Keratinocyte (primary cell): ENCODE results near the gene ZNF385A. TPM values are rescaled to one million over a fixed set of nuclear protein-coding genes. Genes with fewer than 3 reads are reported as not detected.

Experiments
- DNase-seq: peaks from one replicate; pipeline ENCODE4 v3.0.0-alpha.2; 2011; ENCODE audit warnings: low read depth, missing footprints, low spot score
- FAIRE-seq: peaks from 2 replicates; lab custom pipeline; 2011; peaks lifted over from hg19 to GRCh38; lab: Jason Lieb, UNC
- H2AFZ ChIP-seq: 2 replicates; pipeline ENCODE4 v1.6.0; 2012; ENCODE audit warnings: low read length, control low read depth, inconsistent platforms; ENCODE audit not compliant: control insufficient read depth
- H3K27ac ChIP-seq: 2 replicates; pipeline ENCODE4 v1.5.1; 2011; ENCODE audit warnings: low read length; ENCODE audit not compliant: control insufficient read depth, insufficient read depth
- H3K27me3 ChIP-seq: 3 replicates; pipeline ENCODE4 v1.6.0; 2011; ENCODE audit warnings: low read length; ENCODE audit not compliant: control insufficient read depth, insufficient read depth; ENCODE audit errors: extremely low read depth
- H3K36me3 ChIP-seq, 2 experiments: 2 replicates in 1 of 2; 3 replicates in 1 of 2; pipeline ENCODE4 v1.5.1; 2011; ENCODE audit warnings: low read length in 2 of 2, mild to moderate bottlenecking in 1 of 2; ENCODE audit not compliant: control insufficient read depth in 2 of 2, insufficient read depth in 2 of 2; ENCODE audit errors: extremely low read depth in 1 of 2
- H3K4me1 ChIP-seq: 3 replicates; pipeline ENCODE4 v1.5.1; 2011; ENCODE audit warnings: low read length; ENCODE audit not compliant: control insufficient read depth, insufficient read depth; ENCODE audit errors: extremely low read depth
- H3K4me2 ChIP-seq: 3 replicates; pipeline ENCODE4 v1.6.0; 2011; ENCODE audit warnings: low read depth, low read length; ENCODE audit not compliant: control insufficient read depth, insufficient read depth; ENCODE audit errors: extremely low read depth
- H3K4me3 ChIP-seq, 3 experiments: fragments of 200-600 bp in 1 of 3; sonication (generic) in 1 of 3; 2 replicates in 2 of 3; 3 replicates in 1 of 3; pipeline ENCODE4 v1.5.1; 2011 to 2016; ENCODE audit warnings: low read length in 3 of 3, mild to moderate bottlenecking in 3 of 3, control low read depth in 2 of 3, inconsistent platforms in 1 of 3, low read depth in 1 of 3, mixed read lengths in 1 of 3, mixed run types in 1 of 3, moderate library complexity in 1 of 3; ENCODE audit not compliant: control insufficient read depth in 2 of 3, insufficient read depth in 2 of 3; ENCODE audit errors: extremely low read depth in 1 of 3
- H3K79me2 ChIP-seq: 2 replicates; pipeline ENCODE4 v1.6.0; 2012; ENCODE audit warnings: low read length; ENCODE audit not compliant: control insufficient read depth, insufficient read depth
- H3K9ac ChIP-seq: 3 replicates; pipeline ENCODE4 v1.6.0; 2011; ENCODE audit warnings: low read length; ENCODE audit not compliant: control insufficient read depth, insufficient read depth; ENCODE audit errors: extremely low read depth
- H3K9me1 ChIP-seq: 3 replicates; pipeline ENCODE4 v1.6.0; 2011; ENCODE audit warnings: low read length; ENCODE audit not compliant: control insufficient read depth, insufficient read depth; ENCODE audit errors: extremely low read depth
- H3K9me3 ChIP-seq: 2 replicates; pipeline ENCODE4 v1.5.1; 2012; ENCODE audit warnings: low read depth, low read length; ENCODE audit not compliant: control insufficient read depth
- H4K20me1 ChIP-seq: 3 replicates; pipeline ENCODE4 v1.6.0; 2011; ENCODE audit warnings: low read length; ENCODE audit not compliant: control insufficient read depth, insufficient read depth; ENCODE audit errors: extremely low read depth
- EZH2 ChIP-seq: IDR thresholded peaks from one replicate; pipeline ENCODE4 v1.6.1; 2012; ENCODE audit warnings: inconsistent platforms, mild to moderate bottlenecking, low read length, moderate library complexity
- dilution Hi-C: fragments of 300-500 bp; cut with MboI; formaldehyde crosslinking; loops from one replicate; pipeline ENCODE4 v1.7.0; 2020; ENCODE audit warnings: low sequenced_read_pairs; ENCODE audit not compliant: extremely low pct_ligation_motif_present
- polyA plus RNA-seq, 5 experiments: library from polyadenylated mRNA; depleted of rRNA in 3 of 5; stranded (reverse) in 3 of 5; stranded (forward) in 1 of 5; unstranded in 1 of 5; fragments of >200 nt; gene quantifications; 1 replicate in 1 of 5; 2 replicates in 3 of 5; 3 replicates in 1 of 5; pipeline versions ENCODE4 v1.2.1 to v1.2.3, GENCODE V29; 2011 to 2012; ENCODE audit warnings: missing spikeins in 2 of 5, low read depth in 1 of 5, low replicate concordance in 1 of 5
- TF ChIP-seq, protein P1 (sequence below), 3 experiments: IDR thresholded peaks in 1 of 3; conservative IDR thresholded peaks in 1 of 3; optimal IDR thresholded peaks in 1 of 3; 2 replicates in 2 of 3; 3 replicates in 1 of 3; pipeline versions ENCODE3 to v1.5.1; 2011; ENCODE audit warnings: low read length in 3 of 3, mild to moderate bottlenecking in 3 of 3, moderate library complexity in 2 of 3, control low read depth in 1 of 3, inconsistent platforms in 1 of 3; ENCODE audit not compliant: insufficient read depth in 2 of 3; ENCODE audit errors: extremely low read depth in 1 of 3

The ZNF385A gene
- polyA plus RNA-seq, 1 donor (not counting 4 experiments of a cell fraction or from before 2014, with no cell fraction given): 11.4 TPM

DNA sequence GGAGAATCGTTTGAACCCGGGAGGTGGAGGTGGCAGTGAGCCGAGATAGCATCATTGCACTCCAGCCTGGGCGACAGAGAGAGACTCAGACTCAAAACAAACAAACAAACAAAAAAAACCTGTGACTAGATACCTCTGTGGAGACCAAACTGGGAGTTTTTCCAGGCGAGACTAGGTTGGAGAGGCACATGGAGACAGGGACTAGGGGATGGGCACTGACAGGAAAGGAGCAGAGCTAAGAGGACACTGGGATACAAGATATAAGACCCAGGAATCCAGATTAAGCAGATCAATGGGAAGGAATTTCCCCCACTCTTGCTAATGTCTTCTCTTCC is 39.2 kb upstream of the ZNF385A start:
- H3K36me3 ChIP-seq: no peaks in the 10 kb centered on the region
- H3K4me3 ChIP-seq: no peak overlapping the region
- no peak overlapping the region for H3K4me2 ChIP-seq
- H3K9me1 ChIP-seq: no peaks in the 10 kb centered on the region
- no peaks in the 10 kb centered on the region for H3K9me3 ChIP-seq
- H3K9ac ChIP-seq: peak overlapping the region; percentile 13
- H3K27ac ChIP-seq: peak overlapping the region; percentile 59
- no peaks in the 10 kb centered on the region for H3K27me3 ChIP-seq
- DNase-seq (no peak), FAIRE-seq (no peak)
- no peaks in the 10 kb centered on the region for H4K20me1 ChIP-seq
- H3K79me2 ChIP-seq: peaks cover 7% of the 10 kb centered on the region
- H2AFZ ChIP-seq: no peak overlapping the region
- dilution Hi-C loops: no loop called here
- H3K4me1 ChIP-seq: peaks cover 51% of the 10 kb centered on the region
- TF ChIP-seq, protein P1, sequence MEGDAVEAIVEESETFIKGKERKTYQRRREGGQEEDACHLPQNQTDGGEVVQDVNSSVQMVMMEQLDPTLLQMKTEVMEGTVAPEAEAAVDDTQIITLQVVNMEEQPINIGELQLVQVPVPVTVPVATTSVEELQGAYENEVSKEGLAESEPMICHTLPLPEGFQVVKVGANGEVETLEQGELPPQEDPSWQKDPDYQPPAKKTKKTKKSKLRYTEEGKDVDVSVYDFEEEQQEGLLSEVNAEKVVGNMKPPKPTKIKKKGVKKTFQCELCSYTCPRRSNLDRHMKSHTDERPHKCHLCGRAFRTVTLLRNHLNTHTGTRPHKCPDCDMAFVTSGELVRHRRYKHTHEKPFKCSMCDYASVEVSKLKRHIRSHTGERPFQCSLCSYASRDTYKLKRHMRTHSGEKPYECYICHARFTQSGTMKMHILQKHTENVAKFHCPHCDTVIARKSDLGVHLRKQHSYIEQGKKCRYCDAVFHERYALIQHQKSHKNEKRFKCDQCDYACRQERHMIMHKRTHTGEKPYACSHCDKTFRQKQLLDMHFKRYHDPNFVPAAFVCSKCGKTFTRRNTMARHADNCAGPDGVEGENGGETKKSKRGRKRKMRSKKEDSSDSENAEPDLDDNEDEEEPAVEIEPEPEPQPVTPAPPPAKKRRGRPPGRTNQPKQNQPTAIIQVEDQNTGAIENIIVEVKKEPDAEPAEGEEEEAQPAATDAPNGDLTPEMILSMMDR (optimal IDR thresholded peaks at IDR 0.05 in 1 of 3, IDR thresholded peaks at IDR 0.05 in 1 of 3, conservative IDR thresholded peaks at IDR 0.05 in 1 of 3; ENCODE audit: extremely low read depth in 1 of 3, insufficient read depth in 2 of 3, low read length in 3 of 3): no peak
- no peak for TF ChIP-seq EZH2

DNA sequence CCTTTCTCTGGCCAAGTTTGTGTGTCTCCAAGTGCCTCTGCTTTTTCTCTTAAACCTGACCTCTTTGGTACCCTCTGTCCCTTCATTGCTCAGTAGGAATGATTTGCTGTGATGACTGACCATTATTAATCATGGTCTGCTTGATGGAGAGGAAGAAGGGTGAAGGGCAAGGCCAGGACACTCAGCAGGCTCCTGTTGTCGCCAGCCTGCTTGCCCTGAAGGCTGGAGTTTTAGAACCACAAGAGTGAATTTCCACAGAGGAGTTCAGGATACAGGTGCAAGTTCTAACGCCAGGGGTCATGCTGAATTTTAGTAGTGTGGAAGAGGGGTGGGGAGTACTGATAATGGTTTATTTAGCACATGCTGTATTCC is 37.3 kb upstream of the ZNF385A start:
- dilution Hi-C loops: no loop called here
- Histone ChIP-seq H2AFZ (no peak overlapping the region), H4K20me1 (no peaks in the 10 kb centered on the region), H3K79me2 (peaks cover 25% of the 10 kb centered on the region), H3K9me1 (no peaks in the 10 kb centered on the region), H3K27ac (no peak overlapping the region), H3K4me2 (no peak overlapping the region), H3K9ac (no peak overlapping the region), H3K4me3 (no peak overlapping the region), H3K9me3 (no peaks in the 10 kb centered on the region), H3K36me3 (no peaks in the 10 kb centered on the region), H3K27me3 (no peaks in the 10 kb centered on the region), H3K4me1 (peaks cover 49% of the 10 kb centered on the region)
- DNase-seq (no peak), FAIRE-seq (no peak)
- no peak for TF ChIP-seq EZH2
- TF ChIP-seq, protein P1 (optimal IDR thresholded peaks at IDR 0.05 in 1 of 3, IDR thresholded peaks at IDR 0.05 in 1 of 3, conservative IDR thresholded peaks at IDR 0.05 in 1 of 3; ENCODE audit: extremely low read depth in 1 of 3, insufficient read depth in 2 of 3, low read length in 3 of 3): no peak
